Stimulated activated CD4-positive, alpha-beta T cell treated with anti-CD3 and anti-CD28 coated beads, Interleukin-4, amount 100 ng/mL, for 1 hour (primary cell): ENCODE data around the gene CKAP5.

Source experiments
- DNase-seq: peaks from one replicate; pipeline ENCODE4 v3.0.0-alpha.2; 2020

Gene CKAP5

DNA sequence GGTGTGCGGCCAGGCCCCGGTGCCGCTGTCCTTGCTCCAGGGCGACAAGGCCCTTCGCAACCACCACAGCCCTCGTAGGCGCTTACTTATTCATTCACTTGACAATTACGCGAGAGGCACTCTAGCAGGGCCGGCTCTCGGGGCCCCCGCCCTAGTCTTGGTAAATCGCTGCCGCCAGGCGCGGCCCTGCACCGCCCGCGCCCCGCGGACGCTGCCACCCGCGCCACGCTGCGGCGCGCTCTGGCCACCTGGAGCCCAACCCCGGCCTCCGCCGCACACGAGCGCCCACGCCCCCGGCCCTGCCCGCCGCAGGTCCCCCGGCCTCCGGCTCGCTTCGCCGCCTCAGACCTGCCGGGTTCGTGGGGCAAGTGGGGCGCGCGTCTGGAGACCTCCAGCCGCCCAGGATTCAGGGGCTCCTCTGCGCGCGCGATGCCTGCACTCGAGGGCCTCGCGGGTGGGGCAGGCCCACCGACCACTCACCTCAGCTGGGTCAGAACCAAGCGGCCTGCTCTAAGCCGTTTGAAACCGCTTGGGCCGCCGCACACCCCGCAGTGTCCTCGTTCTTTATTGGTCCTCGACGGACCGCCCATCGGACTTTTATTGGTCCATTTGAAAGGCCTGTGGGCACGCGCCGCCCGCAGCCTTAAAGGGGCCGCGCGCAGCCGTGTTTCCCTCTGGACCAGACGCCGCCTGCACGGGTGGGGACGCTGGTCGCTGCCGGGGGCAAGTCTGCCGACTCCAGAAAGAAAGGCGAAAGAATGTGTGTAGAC, at the start of gene CKAP5:
TSS of gene CKAP5 (minus strand) at position 541 of the 770 bp plus-strand sequence. CDS start 25,049 bp downstream, outside the sequence.
- peak; percentile 85 for DNase-seq

DNA sequence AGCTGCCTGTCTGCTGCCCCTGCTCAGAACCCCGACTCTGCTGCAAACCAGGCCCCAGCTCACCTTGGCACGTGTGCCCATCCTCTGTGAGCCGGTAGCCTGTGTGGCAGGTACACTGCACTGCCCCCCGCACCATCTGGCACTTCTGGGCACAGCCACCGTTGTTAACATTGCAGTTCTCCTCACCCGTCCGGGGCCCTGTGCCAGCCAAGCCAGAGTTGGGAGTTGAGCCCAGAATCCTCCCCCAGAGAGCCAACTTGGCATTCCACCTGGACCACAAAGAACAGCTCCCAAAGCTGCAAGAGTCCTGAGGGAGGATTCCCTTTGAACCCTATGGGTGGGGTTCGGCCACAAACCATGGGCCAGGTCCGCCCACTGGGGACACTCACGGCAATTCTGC, 49.7 kb upstream of the CKAP5 start:
- no peak for DNase-seq

- DNase-seq = no peak
These were observed 48.9 kb upstream of the CKAP5 start for GRCh38 chr11:46894961-46895360.

DNA sequence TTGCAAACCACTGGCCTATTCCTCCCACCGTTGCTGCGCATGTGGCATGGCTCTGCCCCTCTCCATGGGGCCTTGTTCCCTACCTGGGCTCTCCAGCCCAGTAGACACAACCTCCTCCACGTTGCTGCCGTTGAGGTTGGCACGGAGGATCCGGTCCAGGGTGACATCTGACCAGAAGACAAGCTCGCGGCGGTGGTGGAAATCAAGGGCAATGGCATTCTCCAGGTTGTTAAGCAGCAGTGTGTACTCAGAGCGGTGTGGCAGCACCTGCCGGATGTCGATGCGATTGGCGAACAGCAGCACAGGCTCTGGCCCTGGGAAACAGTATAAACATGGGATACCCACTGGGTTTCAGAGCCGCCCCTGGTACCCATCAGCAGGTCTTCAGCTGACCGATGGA, 48.4 kb upstream of the CKAP5 start:
- DNase-seq = no peak

- DNase-seq = no peak
These were observed 46.8 kb upstream of the CKAP5 start for GRCh38 chr11:46892838-46893237.

DNA sequence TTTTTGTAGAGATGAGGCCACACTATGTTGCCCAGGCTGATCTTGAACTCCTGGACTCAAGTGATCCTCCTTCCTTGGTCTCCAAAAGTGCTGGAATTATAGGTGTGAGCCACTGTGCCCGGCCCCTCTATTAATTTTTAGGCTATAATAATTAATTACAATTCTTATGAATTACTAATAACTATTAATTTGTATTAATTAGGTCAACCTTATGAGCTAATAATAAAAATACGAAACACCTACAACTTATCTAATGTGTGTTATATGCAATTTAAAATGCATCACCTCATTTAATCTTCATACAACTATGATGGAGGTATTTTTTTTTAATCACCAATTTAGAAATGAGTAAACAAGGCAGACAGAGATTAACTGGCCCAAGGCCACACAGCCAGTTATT, 46.0 kb upstream of the CKAP5 start:
- no peak for DNase-seq

DNA sequence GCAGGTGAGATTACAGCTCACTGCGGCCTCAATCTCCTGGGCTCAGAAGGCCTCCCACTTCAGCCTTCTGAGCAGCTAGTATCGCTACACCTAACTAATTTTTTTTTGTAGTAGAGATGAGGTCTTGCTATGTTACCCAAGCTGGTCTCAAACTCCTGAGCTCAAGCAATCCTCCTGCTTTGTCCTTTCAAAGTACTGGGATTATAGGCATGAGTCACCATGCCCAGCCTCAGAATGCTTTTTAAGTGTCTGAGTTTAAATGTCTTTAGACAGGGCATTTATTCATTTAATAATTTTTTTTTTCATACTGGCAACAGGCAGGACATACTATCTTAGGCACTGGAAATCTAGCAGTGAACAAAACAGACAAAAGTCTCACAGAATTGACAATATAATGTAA, 44.6 kb upstream of the CKAP5 start:
- no peak for DNase-seq

GRCh38 chr11:46889689-46890475, 43.8 kb upstream of the CKAP5 start:
- peak; percentile 67 for DNase-seq

DNA sequence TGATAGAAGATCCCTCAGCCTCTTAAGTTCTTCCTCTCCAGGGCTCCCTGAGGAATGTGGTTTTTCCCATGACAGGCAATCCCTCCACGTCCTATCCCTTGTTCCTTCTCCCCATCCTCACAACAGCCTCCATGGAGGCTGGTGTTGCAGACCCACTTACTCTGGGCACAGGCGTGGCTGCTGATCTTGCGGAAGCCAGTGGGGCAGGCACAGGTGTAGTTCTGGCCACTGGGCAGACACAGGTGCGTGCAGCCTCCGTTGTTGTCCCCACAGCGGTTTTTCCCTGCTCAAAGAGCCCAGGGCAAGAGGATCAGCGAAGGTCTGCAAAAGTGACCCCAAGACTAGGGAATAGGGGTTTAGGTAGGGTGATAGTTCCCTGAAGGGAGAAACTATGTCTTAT, 43.2 kb upstream of the CKAP5 start:
- no peak for DNase-seq

- DNase-seq = no peak
These were observed 42.6 kb upstream of the CKAP5 start for GRCh38 chr11:46888636-46889035.

DNA sequence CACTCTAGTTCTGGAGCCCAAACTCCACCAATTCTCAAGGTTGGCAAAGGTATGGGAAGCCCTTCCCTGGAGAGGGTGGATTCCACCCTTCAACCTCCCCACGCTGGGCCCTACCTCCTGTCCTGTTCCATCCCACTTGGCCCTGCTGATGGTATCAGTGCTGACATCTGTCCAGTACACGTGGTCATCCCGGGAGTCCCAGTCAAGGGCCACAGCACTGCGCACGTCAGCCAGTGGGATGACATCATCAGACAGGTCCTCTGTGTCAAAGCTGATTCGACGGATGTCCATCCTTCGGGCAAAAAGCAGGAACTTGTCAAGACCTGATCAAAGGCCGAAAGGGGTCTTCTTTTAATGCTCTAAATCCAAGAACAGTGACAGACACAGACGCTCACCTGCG, 40.1 kb upstream of the CKAP5 start:
- DNase-seq = no peak

DNA sequence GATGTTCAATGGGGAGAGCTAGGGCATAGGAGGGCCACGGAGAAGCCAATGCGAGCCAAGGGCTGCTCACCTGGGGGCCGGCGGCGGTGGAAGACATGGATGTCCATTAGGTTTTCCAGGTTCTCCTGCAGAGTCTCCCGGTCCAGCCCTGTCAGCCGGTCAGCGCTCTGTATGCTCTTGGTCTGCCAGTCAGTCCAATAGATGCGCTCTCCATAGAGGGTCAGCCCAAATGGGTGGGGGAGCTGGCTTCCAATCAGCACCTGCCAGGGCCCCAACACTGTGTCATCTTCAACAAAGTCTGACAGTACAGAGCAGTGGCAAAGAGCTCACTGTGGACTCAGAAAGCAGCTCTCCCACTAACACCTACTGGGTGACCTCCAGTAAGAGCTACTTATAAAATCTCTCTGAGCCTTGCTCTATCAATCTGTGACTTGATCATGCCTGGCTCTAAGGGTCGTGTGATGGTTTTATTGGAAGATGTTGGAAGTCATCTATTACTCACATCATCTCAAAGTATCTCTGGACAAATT, 33.0 kb upstream of the CKAP5 start:
- no peak for DNase-seq

DNA sequence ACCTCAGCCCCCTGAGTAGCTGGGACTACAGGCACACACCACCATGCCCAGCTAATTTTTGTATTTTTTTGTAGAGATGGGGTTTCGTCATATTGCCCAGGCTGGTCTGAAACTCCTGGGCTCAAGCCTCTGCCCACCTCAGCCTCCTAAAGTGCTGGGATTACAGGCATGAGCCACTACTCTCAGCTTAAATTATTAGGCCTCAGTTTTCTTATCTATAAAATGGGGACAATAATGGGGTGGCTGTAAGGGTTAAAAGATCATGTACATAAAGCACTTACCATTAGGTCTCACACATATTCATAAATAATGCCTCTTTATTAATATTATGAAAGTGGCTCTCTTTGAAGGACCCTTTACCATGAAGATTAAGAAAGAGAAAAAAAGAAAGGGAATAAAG, 31.5 kb upstream of the CKAP5 start:
- DNase-seq = no peak

DNA sequence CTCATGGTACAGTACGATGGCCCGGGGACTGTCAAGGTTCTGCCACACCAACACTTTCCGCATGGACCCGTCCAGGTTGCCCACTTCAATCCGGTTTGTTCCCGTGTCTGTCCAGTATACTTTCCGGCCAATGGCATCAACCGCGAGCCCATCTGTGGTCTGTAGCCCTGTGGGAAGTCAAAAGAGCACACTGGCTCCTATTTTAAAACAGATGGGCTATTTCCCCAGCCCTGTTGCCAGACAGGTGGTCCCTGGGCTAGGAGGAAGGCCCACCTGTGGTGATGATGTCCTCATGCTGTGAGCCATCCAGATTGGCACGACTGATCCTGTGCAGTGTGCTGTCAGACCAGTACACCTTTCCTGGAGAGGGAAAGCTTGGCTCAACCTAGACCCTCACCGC, 30.4 kb upstream of the CKAP5 start:
- DNase-seq = no peak

- DNase-seq = no peak
These were observed 28.5 kb upstream of the CKAP5 start for GRCh38 chr11:46874586-46874985.

- no peak for DNase-seq
These were observed 22.8 kb upstream of the CKAP5 start for GRCh38 chr11:46868912-46869311.

DNA sequence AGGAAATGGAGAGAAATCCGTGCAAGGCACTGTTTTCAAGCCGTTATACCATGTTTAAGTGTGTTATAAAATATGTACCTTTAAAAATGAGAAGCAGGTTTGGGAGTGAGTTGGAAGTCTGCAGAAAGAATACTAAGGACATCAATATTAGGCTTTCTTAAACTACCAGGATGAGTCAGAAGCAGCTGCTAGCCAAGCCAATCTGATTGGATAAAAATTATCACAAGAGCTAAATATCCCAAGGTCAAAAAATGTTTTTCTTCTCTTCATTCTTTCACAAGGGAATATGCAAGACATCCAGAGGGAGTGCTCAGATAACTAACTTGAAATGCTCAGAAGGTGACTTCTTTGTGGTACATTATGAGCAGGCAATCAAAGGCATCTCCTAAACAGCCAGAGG, 19.3 kb upstream of the CKAP5 start:
- no peak for DNase-seq

- DNase-seq = no peak
These were observed 14.1 kb upstream of the CKAP5 start for GRCh38 chr11:46860218-46860617.

- DNase-seq = no peak
These were observed 13.0 kb upstream of the CKAP5 start for GRCh38 chr11:46858920-46859546.

- DNase-seq = no peak
These were observed 11.6 kb upstream of the CKAP5 start for GRCh38 chr11:46857666-46858065.

GRCh38 chr11:46856605-46857343, 10.7 kb upstream of the CKAP5 start:
- no peak for DNase-seq

DNA sequence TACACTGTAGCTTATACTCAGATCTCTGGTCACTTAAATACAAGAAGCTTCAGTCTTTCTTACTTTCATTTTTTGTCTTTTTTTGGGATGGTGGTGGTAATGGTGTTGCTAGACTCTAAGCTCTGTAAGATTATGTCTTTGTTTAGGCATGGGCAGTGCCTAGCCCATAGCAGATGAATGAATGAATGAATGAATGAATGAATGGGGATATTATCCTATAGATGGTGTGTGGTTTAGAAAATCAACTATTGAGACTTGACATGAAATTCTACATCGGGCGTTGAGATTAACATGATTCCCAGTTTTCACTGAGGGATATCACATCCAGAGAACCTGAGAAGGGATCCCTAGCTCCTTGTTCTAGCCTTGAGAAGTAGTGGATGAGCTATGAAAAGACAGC, 9.8 kb upstream of the CKAP5 start:
- no peak for DNase-seq

- no peak for DNase-seq
These were observed 9.1 kb upstream of the CKAP5 start for GRCh38 chr11:46855167-46855566.
